GM23248 (cell line): Measurements from ENCODE around the gene PGA3. TPM values are rescaled to one million over a fixed set of nuclear protein-coding genes. Genes with fewer than 3 reads are reported as not detected.
"Not testable (repeated sequence)": the region's sequence is repeated elsewhere in the genome, so short reads cannot be mapped to it uniquely, and the experiment has no call there.

Experiments used
- DNase-seq: peaks from one replicate; pipeline ENCODE4 v3.0.0-alpha.2; 2015
- H2AFZ ChIP-seq: fragments of 200-600 bp; sonication (generic); 2 replicates; pipeline ENCODE4 v1.6.1; 2016; ENCODE audit warnings: antibody characterized with exemption
- H3F3A ChIP-seq: fragments of 200-600 bp; sonication (generic); 2 replicates; pipeline ENCODE4 v1.6.1; 2016; ENCODE audit warnings: mild to moderate bottlenecking, antibody characterized with exemption, mixed run types; ENCODE audit not compliant: insufficient read depth
- H3K27ac ChIP-seq: fragments of 200-600 bp; sonication (generic); 2 replicates; pipeline ENCODE4 v1.5.1; 2016; ENCODE audit warnings: mild to moderate bottlenecking
- H3K27me3 ChIP-seq: fragments of 200-600 bp; sonication (generic); replicated peaks from 2 replicates; pipeline ENCODE4 v1.6.1; 2016; ENCODE audit warnings: mild to moderate bottlenecking; ENCODE audit not compliant: insufficient read depth
- H3K36me3 ChIP-seq: fragments of 200-600 bp; sonication (generic); 2 replicates; pipeline ENCODE4 v1.6.1; 2016; ENCODE audit warnings: low read depth, mild to moderate bottlenecking
- H3K4me1 ChIP-seq: fragments of 200-600 bp; sonication (generic); 2 replicates; pipeline ENCODE4 v1.6.1; 2016; ENCODE audit warnings: mild to moderate bottlenecking; ENCODE audit not compliant: insufficient read depth
- H3K4me2 ChIP-seq: fragments of 200-600 bp; sonication (generic); one replicate; pipeline ENCODE4 v1.6.1; 2016; ENCODE audit warnings: mild to moderate bottlenecking; ENCODE audit not compliant: unreplicated experiment
- H3K4me3 ChIP-seq: fragments of 200-600 bp; sonication (generic); 2 replicates; pipeline ENCODE4 v1.5.1; 2016; ENCODE audit warnings: mild to moderate bottlenecking
- H3K79me2 ChIP-seq: fragments of 200-600 bp; sonication (generic); 2 replicates; pipeline ENCODE4 v1.6.1; 2016; ENCODE audit warnings: mild to moderate bottlenecking; ENCODE audit not compliant: insufficient read depth
- H3K9ac ChIP-seq: fragments of 200-600 bp; sonication (generic); 2 replicates; pipeline ENCODE4 v1.6.1; 2016; ENCODE audit warnings: mild to moderate bottlenecking
- H3K9me2 ChIP-seq: fragments of 200-600 bp; sonication (generic); 2 replicates; pipeline ENCODE4 v1.6.1; 2016; ENCODE audit warnings: mixed run types, mild to moderate bottlenecking, moderate library complexity; ENCODE audit not compliant: insufficient read depth
- H3K9me3 ChIP-seq: fragments of 200-600 bp; sonication (generic); one replicate; pipeline ENCODE4 v1.6.1; 2017; ENCODE audit warnings: low read depth
- H4K20me1 ChIP-seq: fragments of 200-600 bp; sonication (generic); 2 replicates; pipeline ENCODE4 v1.6.0; 2016; ENCODE audit not compliant: insufficient read depth
- WGBS, 2 experiments: methylation state at CpG; one replicate each; pipeline ENCODE4 v1.1.6; 2015 to 2017; ENCODE audit warnings: low lambda C conversion rate in 2 of 2, low coverage in 1 of 2; ENCODE audit errors: missing lambda C conversion rate in 2 of 2; 5-methylcytosine and 5-hydroxymethylcytosine counted together
- in situ Hi-C: fragments of 300-500 bp; cut with MboI; formaldehyde crosslinking; loops from 2 replicates; pipeline ENCODE4 v1.15.0; 2020
- polyA plus RNA-seq: library from polyadenylated mRNA; unstranded; fragments of >200 nt; fragmentation: Nextera tagmentation; extraction: Ambion mirVana; gene quantifications from 2 replicates; pipeline ENCODE4 v1.2.1, GENCODE V29; 2016
- total RNA-seq: library from RNA; depleted of rRNA; stranded (reverse); fragments of >200 nt; shearing (Covaris generic); gene quantifications from 2 replicates; pipeline ENCODE4 v1.2.3, GENCODE V29; 2014

The PGA3 gene
- total and polyA plus RNA-seq, 2 experiments from 2014 or later: not detected

- H3K4me2 ChIP-seq, H3K27ac ChIP-seq, H4K20me1 ChIP-seq, H3K36me3 ChIP-seq, DNase-seq, H3K4me3 ChIP-seq, H3K9ac ChIP-seq, H3K9me2 ChIP-seq, H2AFZ ChIP-seq, H3F3A ChIP-seq, H3K79me2 ChIP-seq, H3K4me1 ChIP-seq, H3K27me3 ChIP-seq, in situ Hi-C loops, H3K9me3 ChIP-seq: not testable (repeated sequence)
- no CpG with 5 or more reads among the region's 15 CpGs for WGBS, 2 experiments
These were observed 27.7 kb downstream of the PGA3 start for GRCh38 chr11:61231033-61231432.

GRCh38 chr11:61231585-61231984 is 28.3 kb downstream of the PGA3 start:
- DNase-seq, H4K20me1 ChIP-seq, H3K9me3 ChIP-seq, H3K27me3 ChIP-seq, H3K4me1 ChIP-seq, in situ Hi-C loops, H3K4me2 ChIP-seq, H3K9me2 ChIP-seq, H3K27ac ChIP-seq, H2AFZ ChIP-seq, H3K79me2 ChIP-seq, H3F3A ChIP-seq, H3K9ac ChIP-seq, H3K36me3 ChIP-seq, H3K4me3 ChIP-seq: not testable (repeated sequence)
- WGBS, 2 experiments: 27 to 43% methylated on average over 1 to 2 of the region's 5 CpGs

GRCh38 chr11:61232548-61233145 is 29.3 kb downstream of the PGA3 start:
- H3F3A ChIP-seq, H3K4me2 ChIP-seq, H3K36me3 ChIP-seq, H3K9me3 ChIP-seq, H3K79me2 ChIP-seq, H3K9me2 ChIP-seq, H4K20me1 ChIP-seq, in situ Hi-C loops, H3K27ac ChIP-seq, H3K4me1 ChIP-seq, H2AFZ ChIP-seq, H3K9ac ChIP-seq, H3K27me3 ChIP-seq, H3K4me3 ChIP-seq, DNase-seq: not testable (repeated sequence)
- WGBS, 2 experiments: no CpG with 5 or more reads among the region's 3 CpGs

- in situ Hi-C loops, H3K9me2 ChIP-seq, H3K4me1 ChIP-seq, H3F3A ChIP-seq, H3K9ac ChIP-seq, DNase-seq, H3K9me3 ChIP-seq, H3K27me3 ChIP-seq, H3K36me3 ChIP-seq, H2AFZ ChIP-seq, H3K4me3 ChIP-seq, H4K20me1 ChIP-seq, H3K79me2 ChIP-seq, H3K27ac ChIP-seq, H3K4me2 ChIP-seq: not testable (repeated sequence)
- WGBS, 2 experiments: no CpG with 5 or more reads among the region's 4 CpGs
These were observed 33.8 kb downstream of the PGA3 start for GRCh38 chr11:61237130-61237529.

- in situ Hi-C loops, H2AFZ ChIP-seq, H3K9ac ChIP-seq, H3K9me2 ChIP-seq, H3K4me1 ChIP-seq, H3K9me3 ChIP-seq, DNase-seq, H4K20me1 ChIP-seq, H3K4me3 ChIP-seq, H3F3A ChIP-seq, H3K36me3 ChIP-seq, H3K27me3 ChIP-seq, H3K27ac ChIP-seq, H3K4me2 ChIP-seq, H3K79me2 ChIP-seq: not testable (repeated sequence)
- WGBS, 2 experiments: 53 to 56% methylated on average over 8 of the region's 8 CpGs
These were observed 37.0 kb downstream of the PGA3 start for GRCh38 chr11:61240288-61240687.

GRCh38 chr11:61240875-61241274 is 37.6 kb downstream of the PGA3 start, which contains the start of gene PGA5:
PGA5 (plus strand) TSS chr11:61241175; CDS start chr11:61241227, 52 bp downstream.
- H3K36me3 ChIP-seq, H4K20me1 ChIP-seq, H3K9me2 ChIP-seq, H3F3A ChIP-seq, DNase-seq, H3K79me2 ChIP-seq, H3K27ac ChIP-seq, in situ Hi-C loops, H3K4me3 ChIP-seq, H3K9ac ChIP-seq, H3K4me1 ChIP-seq, H3K4me2 ChIP-seq, H2AFZ ChIP-seq, H3K27me3 ChIP-seq, H3K9me3 ChIP-seq: not testable (repeated sequence)
- no CpG with 5 or more reads among the region's 8 CpGs for WGBS, 2 experiments

GRCh38 chr11:61241526-61241925 is 38.2 kb downstream of the PGA3 start:
- DNase-seq, H3K9me3 ChIP-seq, H3F3A ChIP-seq, H4K20me1 ChIP-seq, H3K27ac ChIP-seq, H3K4me3 ChIP-seq, H3K27me3 ChIP-seq, H3K4me1 ChIP-seq, in situ Hi-C loops, H3K36me3 ChIP-seq, H3K79me2 ChIP-seq, H3K9me2 ChIP-seq, H3K4me2 ChIP-seq, H2AFZ ChIP-seq, H3K9ac ChIP-seq: not testable (repeated sequence)
- WGBS, 2 experiments: no CpG with 5 or more reads among the region's 5 CpGs
